Vein endothelial cell (primary cell): ENCODE measurements around the gene KCTD13. TPM values are rescaled to one million over a fixed set of nuclear protein-coding genes. Genes with fewer than 3 reads are reported as not detected.

Experiments used
- total RNA-seq: library from RNA; depleted of rRNA; stranded (reverse); fragments of >200 nt; gene quantifications from 2 replicates; pipeline ENCODE4 v1.2.3, GENCODE V29; 2012

KCTD13 gene
- total RNA-seq, result 14.7 and 17.0 TPM in 2 replicates

GRCh38 chr16:29925781-29926710 is at the start of gene KCTD13:
Gene KCTD13 (minus strand): TSS chr16:29926226. CDS start chr16:29926033, 193 bp downstream.

GRCh38 chr16:29973384-29974246 is 47.6 kb upstream of the KCTD13 start, which contains the start of gene TAOK2:
Gene TAOK2 (plus strand): TSS chr16:29973868. CDS start chr16:29977773, 3,905 bp downstream.

GRCh38 chr16:29961479-29962343 is 35.7 kb upstream of the KCTD13 start, which contains the start of gene TMEM219:
Gene TMEM219 (plus strand): TSS chr16:29962079. CDS start chr16:29963144, 1,065 bp downstream.

GRCh38 chr16:29900102-29900887 is 25.7 kb downstream of the KCTD13 start, which contains the start of gene ASPHD1:
Gene ASPHD1 (plus strand): TSS chr16:29900488. CDS start chr16:29900972, 484 bp downstream.

GRCh38 chr16:29899516-29900101 is 26.4 kb downstream of the KCTD13 start, which contains the start of gene SEZ6L2:
Gene SEZ6L2 (minus strand): TSS chr16:29899550. CDS start chr16:29899019, 531 bp downstream.

GRCh38 chr16:29862884-29863668 is 63.0 kb downstream of the KCTD13 start, which contains the start of gene CDIPT:
Gene CDIPT (minus strand): TSS chr16:29863226. CDS start chr16:29862857, 369 bp downstream.

Other genes with a start within 250 kb of the KCTD13 start
- gene QPRT, start 247.0 kb downstream of the KCTD13 start, total RNA-seq, result 0.10 TPM in 1 of 2 replicates, not detected in the other
- gene C16orf54, start 180.2 kb downstream of the KCTD13 start, total RNA-seq, result not detected in 2 replicates
- gene ZG16, start 148.0 kb downstream of the KCTD13 start, total RNA-seq, result not detected in 2 replicates
- gene KIF22, start 135.5 kb downstream of the KCTD13 start, total RNA-seq, result 39.2 and 48.9 TPM in 2 replicates
- 178 and 253 TPM in 2 replicates for gene MAZ, start 119.7 kb downstream of the KCTD13 start, total RNA-seq
- 0.19 and 0.65 TPM in 2 replicates for gene PRRT2, start 114.0 kb downstream of the KCTD13 start, total RNA-seq
- 22.5 and 23.7 TPM in 2 replicates for gene PAGR1, start 110.1 kb downstream of the KCTD13 start, total RNA-seq
- gene MVP, start 105.8 kb downstream of the KCTD13 start, total RNA-seq, result 186 and 227 TPM in 2 replicates
- 80.7 and 87.2 TPM in 2 replicates for gene CDIPT, start 63.0 kb downstream of the KCTD13 start, total RNA-seq
- 0.67 and 1.6 TPM in 2 replicates for gene SEZ6L2, start 26.7 kb downstream of the KCTD13 start, total RNA-seq
- gene ASPHD1, start 25.7 kb downstream of the KCTD13 start, total RNA-seq, result 0.33 and 0.48 TPM in 2 replicates
- 74.7 and 91.1 TPM in 2 replicates for gene TMEM219, start 35.9 kb upstream of the KCTD13 start, total RNA-seq
- gene TAOK2, start 47.6 kb upstream of the KCTD13 start, total RNA-seq, result 115 and 128 TPM in 2 replicates
- gene HIRIP3, start 69.4 kb upstream of the KCTD13 start, total RNA-seq, result 3.9 and 4.4 TPM in 2 replicates
- 30.7 and 57.3 TPM in 2 replicates for gene INO80E, start 70.0 kb upstream of the KCTD13 start, total RNA-seq
- gene DOC2A, start 84.8 kb upstream of the KCTD13 start, total RNA-seq, result 0.29 TPM in 1 of 2 replicates, not detected in the other
- not detected in 2 replicates for gene C16orf92, start 97.0 kb upstream of the KCTD13 start, total RNA-seq
- gene TLCD3B, start 105.0 kb upstream of the KCTD13 start, total RNA-seq, result not detected in 2 replicates
- 719 and 1,079 TPM in 2 replicates for gene ALDOA, start 139.5 kb upstream of the KCTD13 start, total RNA-seq
- 293 and 325 TPM in 2 replicates for gene PPP4C, start 149.8 kb upstream of the KCTD13 start, total RNA-seq
- 0.10 and 0.33 TPM in 2 replicates for gene TBX6, start 165.7 kb upstream of the KCTD13 start, total RNA-seq
- gene YPEL3, start 170.0 kb upstream of the KCTD13 start, total RNA-seq, result 16.8 and 30.4 TPM in 2 replicates
- gene GDPD3, start 187.3 kb upstream of the KCTD13 start, total RNA-seq, result 1.3 and 1.8 TPM in 2 replicates
- gene MAPK3, start 197.0 kb upstream of the KCTD13 start, total RNA-seq, result 70.8 and 112 TPM in 2 replicates